Vagina (tissue), 2 donors: ENCODE data around the gene ZNF446.

Experiments
- CTCF ChIP-seq, 3 experiments: fragments of 450-650 bp in 2 of 3; fragments of 200-600 bp in 1 of 3; sonication (generic) in 1 of 3; IDR thresholded peaks; one replicate each; pipeline ENCODE4 v1.5.1; 2017 to 2019; ENCODE audit warnings: antibody characterized with exemption in 3 of 3, mild to moderate bottlenecking in 2 of 3, moderate library complexity in 2 of 3
- POLR2A ChIP-seq, 2 donors: fragments of 450-650 bp; IDR thresholded peaks; one replicate each; pipeline ENCODE4 v1.6.1; 2017; ENCODE audit warnings: antibody characterized with exemption in 2 of 2, mild to moderate bottlenecking in 2 of 2, moderate library complexity in 2 of 2

GRCh38 chr19:58473775-58474174 is 2.4 kb upstream of the ZNF446 start:
- TF ChIP-seq CTCF (IDR thresholded peaks at IDR 0.05) (no peak), POLR2A (IDR thresholded peaks at IDR 0.05) (no peak)
